ENCODE results near the gene ADIPOR2.
A peak's percentile ranks its signal among the peaks of the same experiment; 100 is the strongest.
"Not testable (repeated sequence)": the region's sequence is repeated elsewhere in the genome, so short reads cannot be mapped to it uniquely, and the experiment has no call there.

ADIPOR2 gene

DNA sequence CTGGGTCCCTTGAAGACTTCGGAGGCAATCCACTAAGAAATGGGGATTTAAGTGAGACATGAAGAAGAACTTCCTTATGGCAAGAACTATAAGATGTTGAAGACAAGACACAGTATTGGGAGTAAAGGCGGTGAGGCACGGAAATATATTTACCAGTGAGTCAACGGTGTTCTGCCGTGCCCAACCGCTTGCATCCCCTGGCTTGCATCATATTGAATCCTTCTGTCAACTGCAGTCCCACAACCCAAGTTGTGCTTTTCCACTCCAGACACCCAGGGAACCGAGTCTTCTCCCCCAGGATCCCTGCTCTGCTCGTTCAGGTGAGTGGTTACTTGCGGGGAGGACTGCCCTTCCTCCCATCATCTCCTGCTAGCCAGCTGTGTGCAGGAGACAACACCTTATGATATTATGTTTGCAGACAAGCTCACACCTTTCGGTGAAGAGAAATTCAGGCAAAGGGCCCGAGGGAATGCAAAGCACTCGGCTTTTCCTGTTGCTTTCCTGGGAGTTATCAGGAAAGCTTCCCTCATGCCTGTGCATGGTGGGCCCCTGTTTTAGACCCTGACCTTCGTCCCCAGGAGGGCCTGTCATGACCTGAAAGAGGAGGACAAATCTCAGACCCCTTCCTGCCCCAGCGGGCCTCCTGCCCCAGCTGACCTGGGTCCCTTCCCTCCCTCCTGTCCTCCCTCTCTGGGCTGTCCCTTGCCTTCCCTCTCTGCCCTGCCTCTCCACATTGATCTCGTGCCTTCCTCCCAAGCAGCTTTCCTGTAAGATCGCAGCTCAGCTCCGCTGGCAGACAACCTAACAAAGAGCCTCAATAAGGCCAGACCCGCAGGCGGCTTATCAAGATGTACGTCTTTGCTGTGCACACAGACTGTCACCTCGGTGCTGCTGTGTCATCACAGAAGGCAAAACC, 125.2 kb downstream of the ADIPOR2 start:
- no peak for DNase-seq

DNA sequence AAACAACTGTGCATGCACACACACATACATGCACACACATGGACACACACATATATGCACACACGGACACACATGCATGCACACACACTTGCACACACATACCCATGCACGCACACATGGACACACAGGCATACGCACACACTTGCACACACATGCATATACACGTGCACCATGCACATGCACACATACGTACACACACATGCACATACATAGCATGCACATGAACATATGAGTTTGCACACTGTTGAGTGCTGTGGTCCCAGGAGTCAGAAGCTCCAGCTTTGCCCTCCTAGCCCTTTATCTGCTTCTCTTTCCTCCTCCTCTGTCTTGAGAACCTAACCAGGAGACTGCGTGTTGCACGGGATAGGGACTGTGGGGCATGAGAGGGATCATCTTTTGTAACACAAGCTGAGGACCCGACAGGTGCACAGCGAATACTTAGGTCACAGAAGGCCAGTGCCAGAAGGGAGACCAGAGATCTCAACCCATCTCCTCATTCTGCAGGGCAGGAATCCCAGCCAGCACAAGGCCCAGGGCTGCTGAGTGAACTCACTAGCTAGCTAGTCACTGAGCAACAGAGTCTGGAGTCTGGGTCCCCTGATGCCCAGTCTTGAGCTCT, 126.0 kb downstream of the ADIPOR2 start:
- DNase-seq, result no peak

DNA sequence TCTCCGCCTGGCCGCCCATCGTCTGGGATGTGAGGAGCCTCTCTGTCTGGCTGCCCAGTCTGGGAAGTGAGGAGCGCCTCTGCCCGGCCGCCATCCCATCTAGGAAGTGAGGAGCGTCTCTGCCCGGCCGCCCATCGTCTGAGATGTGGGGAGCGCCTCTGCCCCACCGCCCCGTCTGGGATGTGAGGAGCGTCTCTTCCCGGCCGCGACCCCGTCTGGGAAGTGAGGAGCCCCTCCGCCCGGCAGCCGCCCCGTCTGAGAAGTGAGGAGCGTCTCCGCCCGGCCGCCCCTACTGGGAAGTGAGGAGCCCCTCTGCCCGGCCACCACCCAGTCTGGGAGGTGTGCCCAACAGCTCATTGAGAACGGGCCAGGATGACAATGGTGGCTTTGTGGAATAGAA, 127.1 kb downstream of the ADIPOR2 start:
- not testable (repeated sequence) for DNase-seq

DNA sequence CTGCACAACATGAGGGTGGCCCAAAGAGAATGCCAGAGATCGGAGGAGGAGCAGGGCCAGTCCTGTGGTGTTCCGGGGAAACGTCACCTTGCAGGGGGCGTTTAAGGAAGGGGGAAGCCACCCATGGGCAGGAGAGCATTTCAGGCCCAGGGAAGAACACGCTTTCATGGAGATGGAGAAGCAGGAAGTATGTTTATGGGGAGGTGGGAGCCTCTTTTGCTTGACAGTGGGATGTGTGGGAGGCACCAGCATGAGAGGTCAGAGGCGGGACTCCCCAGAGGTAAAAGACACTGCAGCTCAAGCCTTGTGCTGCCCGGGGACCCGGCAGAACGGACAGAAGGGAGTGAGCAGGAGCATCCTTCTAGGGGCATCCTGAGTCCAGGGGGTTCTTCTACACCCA, 128.2 kb downstream of the ADIPOR2 start:
- DNase-seq, result no peak

DNA sequence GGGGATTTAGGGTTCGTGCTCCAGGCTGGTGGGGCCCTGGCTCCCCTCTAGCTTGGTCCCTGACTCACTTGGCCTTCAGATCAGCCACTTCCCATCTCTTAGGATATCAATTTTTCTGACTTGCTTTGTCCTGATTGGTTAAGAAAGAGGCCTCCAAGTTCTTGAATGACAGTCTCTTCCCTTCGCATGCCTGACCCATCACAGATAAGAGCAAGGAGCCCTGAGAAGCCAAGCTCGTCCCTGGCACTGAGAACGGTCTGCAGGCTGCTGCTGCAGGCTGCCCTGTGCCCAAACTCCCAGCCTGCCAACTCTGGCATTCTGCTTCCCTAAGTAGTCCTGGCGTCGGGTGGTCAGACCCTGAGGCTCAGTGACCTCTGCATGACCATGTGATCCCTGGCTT, 128.7 kb downstream of the ADIPOR2 start:
- no peak for DNase-seq

DNA sequence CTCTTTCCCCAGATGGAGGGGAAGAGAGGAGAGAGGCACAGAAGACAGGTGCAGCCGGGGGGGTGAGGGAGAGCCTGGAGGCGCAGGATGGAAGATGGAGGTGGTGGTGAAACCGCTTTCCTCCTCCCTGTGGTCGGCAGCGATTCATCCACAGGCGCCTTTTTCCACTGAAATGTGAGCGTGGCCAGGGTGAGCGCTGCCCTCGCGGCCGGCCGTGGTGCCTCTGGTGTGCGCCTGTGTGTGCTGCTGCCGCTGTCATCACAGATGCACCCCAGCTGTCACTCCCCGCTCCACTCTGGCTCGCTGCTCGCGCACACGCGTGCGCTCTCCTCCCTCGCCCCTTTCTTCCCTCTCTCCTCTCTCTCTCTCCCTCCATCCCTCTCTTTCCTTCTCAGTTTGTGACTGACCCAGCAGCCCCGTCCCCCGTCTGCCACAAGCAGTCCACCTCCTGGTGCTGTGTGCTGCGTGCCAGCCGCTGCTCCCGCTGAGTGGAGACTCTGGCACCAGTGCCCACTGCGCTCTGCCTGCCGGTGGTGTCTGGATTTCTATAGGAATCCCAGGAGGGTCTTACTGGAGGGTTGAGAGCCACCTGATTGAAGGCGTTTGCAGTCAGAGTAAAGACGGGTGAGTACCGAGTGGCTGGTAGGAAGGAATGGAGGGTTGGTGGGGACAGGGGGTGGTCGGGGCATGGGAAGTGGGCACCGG, 129.5 kb downstream of the ADIPOR2 start, which contains the start of gene LRTM2:
Gene LRTM2 (plus strand): TSS at position 375 of the 705 bp plus-strand sequence. CDS start 7,584 bp downstream, outside the sequence.
- no peak for DNase-seq

DNA sequence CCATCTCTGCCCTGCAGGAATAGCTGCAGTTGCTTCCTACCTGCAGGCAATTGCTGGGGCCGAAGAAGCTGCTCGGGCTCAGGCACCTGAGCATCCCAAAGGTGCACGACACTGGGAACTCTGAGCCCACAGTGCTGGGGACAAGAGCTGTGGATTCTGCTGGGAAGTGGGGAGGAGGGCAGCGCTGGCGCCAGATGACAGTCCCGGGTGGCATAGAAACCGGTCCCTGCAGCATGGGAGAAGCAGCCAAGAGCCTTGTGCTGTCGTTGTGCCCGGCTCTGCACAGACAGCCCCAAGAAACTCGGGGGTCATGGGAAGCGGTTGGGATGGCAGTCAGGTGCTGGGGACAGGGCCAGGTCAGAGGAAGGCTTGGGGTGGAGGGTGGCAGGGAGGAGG, 130.0 kb downstream of the ADIPOR2 start:
- DNase-seq, result no peak

DNA sequence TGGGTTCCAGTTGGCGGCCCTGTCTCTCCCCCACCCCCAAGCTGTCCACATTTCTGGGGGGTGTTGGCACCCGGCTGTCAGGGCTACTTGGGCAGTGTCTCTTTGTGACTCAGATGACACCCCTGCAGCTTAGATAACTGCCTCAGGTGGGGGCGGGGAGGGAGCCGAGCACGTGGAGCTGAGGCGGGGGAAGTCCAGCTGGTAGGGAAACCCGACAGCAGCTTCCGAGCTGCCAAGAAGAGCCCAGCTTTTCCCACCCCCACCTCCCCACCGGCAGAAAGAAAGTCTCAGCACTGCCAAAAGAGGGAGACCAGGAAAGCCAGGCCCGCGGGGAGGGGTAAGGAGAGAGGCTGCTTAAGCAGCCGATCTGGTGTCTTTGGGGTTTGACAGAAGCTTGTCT, 130.9 kb downstream of the ADIPOR2 start:
- DNase-seq, result peak; percentile 83

DNA sequence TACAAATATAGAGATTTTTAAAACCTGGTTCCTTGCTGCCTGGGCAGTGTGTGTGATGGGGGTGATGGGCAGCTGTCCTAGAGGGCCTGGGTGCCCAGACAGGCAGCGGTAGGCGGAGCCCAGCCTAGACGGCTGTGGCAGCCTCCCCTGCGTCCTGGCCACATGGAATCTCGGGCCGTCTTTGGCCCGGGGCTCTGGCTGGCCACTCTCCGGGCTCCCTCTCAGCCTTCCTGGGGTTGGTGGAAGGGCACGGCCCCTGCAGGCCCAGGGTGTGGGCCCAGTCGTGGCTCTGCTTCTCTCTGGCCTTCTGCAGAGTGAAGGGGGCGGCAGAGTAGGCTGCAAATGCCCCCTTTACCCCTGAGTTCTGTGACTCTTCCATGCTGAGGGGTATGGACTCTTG, 131.8 kb downstream of the ADIPOR2 start:
- DNase-seq, result no peak

DNA sequence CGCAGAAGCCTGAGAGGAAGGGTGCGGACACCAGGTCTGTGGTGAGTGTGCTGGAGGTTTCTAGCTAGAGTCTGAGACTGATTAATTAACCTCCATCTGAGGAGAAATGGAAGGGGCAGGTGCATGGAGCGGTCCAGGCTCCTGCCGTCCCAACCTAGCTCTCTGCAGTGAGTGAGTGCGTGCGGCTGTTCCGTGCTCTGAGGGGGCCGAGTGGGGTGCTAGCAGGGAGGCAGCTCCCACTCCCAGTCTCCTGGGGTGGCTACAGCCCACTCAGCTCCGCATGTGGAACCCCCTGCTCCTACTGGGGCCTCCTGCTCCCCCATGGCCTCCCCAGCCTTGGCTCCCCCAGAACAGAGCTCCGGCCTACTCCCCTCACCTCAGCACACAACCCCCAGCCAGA, 132.4 kb downstream of the ADIPOR2 start:
- DNase-seq, result no peak

DNA sequence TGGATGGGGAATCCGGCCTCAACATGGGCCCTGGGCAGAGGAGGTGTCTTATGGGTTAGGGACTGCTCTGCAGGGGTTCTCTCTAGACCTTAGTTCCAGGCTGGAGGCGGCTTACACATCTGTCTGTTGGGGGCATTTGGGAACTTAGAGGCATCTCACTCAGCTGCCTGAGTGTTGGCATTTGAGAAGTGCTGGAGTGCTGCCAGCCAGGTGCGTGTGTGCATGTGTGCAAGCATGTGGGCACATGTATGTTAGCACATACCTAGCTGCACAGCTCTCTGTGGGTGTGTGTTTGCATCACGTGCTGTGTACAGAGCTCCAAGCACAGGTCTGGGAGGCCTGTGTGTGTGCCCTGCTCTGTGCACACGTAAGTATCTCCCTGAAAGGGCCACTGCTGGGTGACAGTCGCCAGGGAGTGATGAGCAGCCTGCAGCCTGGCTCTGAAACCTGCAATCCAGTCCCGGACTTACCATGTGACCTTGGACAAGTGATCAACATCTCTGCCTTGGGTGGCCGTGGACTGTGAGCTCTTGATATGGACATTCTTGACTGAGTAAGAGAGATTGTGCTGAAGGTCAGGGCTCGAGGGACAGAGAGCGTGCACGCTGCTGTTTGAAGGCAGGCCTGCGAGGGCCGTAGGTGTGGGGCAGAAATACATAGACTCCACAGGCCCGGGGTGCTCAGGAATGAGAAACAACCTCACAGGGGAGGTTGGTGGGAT, 134.7 kb downstream of the ADIPOR2 start:
- no peak for DNase-seq

DNA sequence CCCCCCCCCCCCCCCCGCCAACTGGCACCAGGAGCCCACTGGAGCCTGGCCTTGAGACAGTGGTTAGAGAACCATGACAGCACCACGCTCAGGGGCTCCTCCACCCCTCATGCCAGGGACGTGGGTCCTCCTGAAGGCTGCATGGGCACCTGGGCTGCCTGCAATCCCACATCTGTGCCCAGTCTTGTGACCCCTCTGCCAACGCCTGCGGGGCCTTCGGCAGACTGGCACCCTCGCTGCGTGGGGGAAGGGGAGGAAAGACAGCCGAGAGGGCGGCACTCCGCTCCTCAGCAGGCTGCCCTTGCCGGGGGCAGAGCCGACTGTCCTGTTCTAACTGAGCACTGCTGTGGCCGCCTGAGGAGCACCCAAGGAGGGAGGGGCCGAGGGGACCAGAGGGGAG, 135.5 kb downstream of the ADIPOR2 start:
- no peak for DNase-seq

DNA sequence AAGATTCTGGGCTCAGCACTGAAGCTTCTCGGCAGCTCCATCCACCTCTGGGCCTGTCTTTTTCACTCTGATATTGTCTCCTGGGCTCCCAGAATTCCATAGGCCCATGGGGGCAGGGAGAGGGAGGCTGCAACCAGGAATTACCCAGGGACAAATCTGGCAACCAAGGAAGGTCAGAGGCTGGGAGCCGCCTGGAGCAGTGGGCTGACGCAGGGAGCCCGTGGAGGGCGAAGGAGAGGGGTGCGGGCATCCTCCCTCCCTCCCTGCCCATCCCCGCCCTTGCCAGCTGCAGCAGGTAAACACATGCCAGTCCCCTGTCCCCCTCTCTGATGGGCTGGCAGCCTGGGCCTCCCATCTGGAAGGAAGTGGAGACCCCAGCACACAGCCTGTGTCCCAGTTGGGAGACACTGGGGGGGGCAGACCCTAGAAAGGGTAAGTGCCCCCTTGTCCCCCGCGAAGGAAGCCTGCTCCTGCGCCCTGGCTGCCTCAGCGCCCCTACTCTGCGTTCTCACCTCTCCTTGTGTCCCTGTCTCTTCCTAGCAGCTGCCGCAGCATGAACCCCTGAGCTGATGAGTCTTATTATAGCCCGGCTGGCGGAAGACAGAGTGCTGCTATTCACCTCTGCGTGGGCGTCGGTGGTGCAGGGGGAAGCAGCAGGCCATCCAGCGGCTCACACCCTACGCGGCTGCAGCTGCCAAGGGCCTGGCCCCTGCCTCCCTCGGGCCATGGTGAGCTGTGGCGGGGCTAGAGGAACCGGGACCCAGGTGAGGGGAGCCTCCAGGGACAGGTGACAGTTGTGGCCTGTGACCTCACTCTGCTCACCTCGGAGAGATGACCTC, 136.2 kb downstream of the ADIPOR2 start:
- DNase-seq, result no peak

DNA sequence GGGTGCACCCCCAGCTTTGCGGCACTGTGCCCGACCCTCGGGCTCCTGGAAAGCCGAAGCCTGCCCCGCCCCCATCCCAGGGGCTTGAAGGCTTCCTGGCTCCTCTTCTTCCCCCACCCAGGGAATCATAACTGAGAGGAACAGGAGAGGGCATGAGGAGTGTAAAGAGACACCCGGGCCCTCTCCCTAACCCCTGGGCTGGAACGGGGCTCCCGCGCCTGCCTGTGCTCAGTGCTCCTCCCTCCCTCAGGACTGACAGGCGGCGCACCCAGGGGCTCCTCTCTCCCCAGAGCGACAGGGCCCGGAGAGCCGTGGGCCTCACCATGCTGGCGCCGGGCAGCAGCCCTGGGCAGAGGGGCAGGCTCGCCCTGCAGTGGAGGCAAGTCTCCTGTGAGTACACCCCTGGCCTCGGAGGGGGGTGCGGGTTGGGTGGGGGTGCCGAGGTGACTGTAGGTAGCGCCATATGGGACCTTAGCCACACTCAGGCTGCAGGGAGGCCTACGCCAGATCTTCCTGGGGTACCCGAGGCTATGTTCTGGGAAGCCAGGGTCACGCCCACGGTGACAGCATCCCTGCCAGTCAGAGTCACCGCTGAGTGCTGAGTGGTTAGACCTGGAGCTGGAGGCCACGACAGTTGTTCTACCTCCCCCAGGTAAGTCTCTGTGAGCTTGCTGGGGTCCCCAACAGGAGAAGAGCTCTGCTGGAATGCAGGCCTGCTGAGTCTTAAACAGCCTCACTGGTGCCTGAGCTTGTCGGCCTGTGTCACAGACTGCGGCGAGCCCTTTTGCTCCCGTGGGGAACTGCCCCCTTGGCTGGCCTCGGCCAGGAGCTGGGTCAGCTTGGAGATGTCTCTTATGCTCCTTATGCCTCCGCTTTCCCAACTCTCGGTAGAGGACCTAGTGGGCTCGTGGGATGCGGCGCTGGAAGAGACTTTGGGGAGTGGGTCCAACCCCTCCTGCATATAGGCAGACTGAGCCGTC, 137.2 kb downstream of the ADIPOR2 start:
- no peak for DNase-seq

DNA sequence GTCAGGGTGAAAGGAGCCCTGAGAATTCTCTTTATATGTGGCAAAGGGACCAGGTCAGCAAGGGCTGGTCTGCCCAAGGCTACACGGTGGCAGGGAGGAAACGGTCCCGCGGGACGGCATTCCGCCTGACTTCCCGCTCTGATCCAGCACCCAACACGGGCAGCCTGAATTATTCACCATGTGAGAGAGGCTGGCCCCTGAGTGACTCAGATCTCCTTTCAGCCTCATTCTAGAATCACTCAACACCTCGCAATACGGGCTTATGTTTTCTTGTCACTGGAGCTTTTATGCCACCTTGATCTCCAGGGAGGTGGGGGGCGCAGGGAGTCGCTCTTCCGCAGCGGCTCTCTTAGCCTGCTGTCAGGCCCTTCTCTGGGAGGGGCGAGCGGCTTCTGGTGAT, 138.0 kb downstream of the ADIPOR2 start:
- DNase-seq, result no peak

DNA sequence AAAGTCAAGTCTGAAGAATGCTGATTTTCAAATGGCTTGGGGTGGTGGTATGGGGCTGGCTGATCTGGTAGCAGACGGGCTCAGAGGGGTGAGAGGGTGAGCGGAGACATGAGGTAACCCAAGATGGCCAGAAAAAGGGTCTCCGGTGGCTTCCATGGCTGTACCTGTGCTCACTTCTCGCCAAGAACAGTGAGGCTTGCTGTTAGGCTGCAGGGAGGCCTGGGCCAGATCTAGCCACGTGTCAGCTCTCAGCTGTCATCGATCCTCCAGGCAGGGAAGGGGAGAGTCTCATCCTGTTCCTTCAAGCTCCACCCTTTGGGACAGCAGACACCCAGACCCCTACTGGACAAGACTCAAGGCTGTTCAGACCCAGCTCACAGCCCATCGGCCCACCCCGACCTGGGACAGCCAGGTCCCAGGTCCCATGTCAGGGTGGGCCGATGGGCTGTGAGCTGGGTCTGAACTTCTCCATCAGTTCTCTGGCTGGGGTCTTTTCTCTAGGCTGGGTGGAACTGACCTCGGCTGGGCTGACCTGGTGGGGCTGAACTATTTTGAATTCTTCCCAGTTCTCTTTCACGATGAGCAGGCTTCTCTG, 138.5 kb downstream of the ADIPOR2 start:
- no peak for DNase-seq

DNA sequence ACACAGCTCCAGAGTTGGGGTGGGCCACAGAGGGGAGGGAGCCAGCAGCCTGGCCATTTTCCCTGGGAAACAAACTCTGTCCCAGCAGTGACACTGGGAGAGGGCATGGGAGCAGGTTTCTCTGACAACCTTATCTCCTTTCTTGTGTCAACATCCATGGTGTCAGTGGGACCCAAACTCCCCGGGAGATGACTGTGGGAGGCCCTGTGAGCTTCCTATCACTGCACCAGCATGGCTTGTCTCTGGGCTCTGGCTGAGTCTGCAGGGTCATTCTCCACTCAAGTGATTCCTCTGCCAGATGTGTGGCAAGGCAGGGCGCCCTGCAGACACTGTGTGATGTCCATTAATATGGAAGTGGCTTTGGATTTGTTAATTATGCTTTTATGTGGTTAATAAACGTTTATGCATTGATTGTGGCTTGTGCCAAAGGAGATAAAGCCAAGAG, 139.6 kb downstream of the ADIPOR2 start:
- no peak for DNase-seq

DNA sequence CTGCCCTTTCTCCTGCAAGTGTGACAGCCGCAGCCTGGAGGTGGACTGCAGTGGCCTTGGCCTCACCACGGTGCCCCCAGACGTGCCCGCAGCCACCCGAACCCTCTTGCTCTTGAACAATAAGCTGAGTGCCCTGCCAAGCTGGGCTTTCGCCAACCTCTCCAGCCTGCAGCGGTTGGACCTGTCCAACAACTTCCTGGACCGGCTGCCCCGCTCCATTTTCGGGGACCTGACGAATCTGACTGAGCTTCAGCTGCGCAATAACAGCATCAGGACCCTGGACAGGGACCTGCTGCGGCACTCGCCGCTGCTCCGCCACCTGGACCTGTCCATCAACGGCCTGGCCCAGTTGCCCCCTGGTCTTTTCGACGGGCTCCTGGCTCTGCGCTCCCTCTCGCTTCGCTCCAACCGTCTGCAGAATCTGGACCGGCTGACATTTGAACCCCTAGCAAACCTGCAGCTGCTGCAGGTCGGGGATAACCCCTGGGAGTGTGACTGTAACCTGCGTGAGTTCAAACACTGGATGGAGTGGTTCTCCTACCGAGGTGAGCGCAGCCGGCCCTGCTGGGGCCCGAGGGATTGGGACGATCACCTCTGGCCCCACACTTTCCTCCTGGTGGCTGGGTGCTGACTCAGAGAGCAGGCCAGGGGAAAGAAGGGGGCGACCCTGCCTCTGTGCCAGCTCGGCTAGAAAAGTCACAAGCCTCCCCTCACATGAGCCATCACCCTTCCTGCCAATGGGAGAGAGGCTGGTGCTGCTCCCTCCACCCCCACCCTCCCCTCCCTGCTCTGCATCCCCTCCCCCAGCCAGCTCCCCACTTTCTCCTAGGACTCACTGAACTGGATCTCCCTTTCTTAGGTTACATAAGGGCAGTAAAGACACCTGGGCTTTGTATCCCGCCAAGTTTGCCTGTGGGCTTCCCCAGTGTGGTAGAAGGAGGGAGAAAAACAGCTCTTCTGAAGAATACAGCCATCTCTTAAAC, 140.4 kb downstream of the ADIPOR2 start:
- DNase-seq, result no peak
